Stimulated activated CD4-positive, alpha-beta T cell treated with anti-CD3 and anti-CD28 coated beads, Interleukin-2, amount 100 ng/mL, for 24 hours (primary cell): ENCODE results near the gene PPFIBP2.
"Not testable (repeated sequence)": the region's sequence is repeated elsewhere in the genome, so short reads cannot be mapped to it uniquely, and the experiment has no call there.

ENCODE experiments used
- DNase-seq, 2 donors: peaks; one replicate each; pipeline ENCODE4 v3.0.0-alpha.2; 2020

PPFIBP2 gene

GRCh38 chr11:7500251-7500650, 13.5 kb upstream of the PPFIBP2 start:
- no peak for DNase-seq

- no peak for DNase-seq
These were observed 12.5 kb upstream of the PPFIBP2 start for GRCh38 chr11:7501251-7501650.

GRCh38 chr11:7501894-7502293, 11.9 kb upstream of the PPFIBP2 start:
- no peak for DNase-seq

- DNase-seq, result no peak
These were observed 7.6 kb upstream of the PPFIBP2 start for GRCh38 chr11:7506243-7506642.

- DNase-seq, result no peak
These were observed 5.7 kb upstream of the PPFIBP2 start for GRCh38 chr11:7508087-7508486.

GRCh38 chr11:7509966-7510365, 3.8 kb upstream of the PPFIBP2 start:
- no peak for DNase-seq

- DNase-seq, result no peak
These were observed 2.4 kb upstream of the PPFIBP2 start for GRCh38 chr11:7511401-7511800.

GRCh38 chr11:7512525-7513233, 1.1 kb upstream of the PPFIBP2 start:
- DNase-seq, result peak in 1 of 2 donors; percentile 17

- peak in 1 of 2 donors; percentile 33 for DNase-seq
These were observed 346 bp downstream of the PPFIBP2 start for GRCh38 chr11:7514099-7514591.

- no peak for DNase-seq
These were observed 1.7 kb downstream of the PPFIBP2 start for GRCh38 chr11:7515447-7515886.

GRCh38 chr11:7516475-7516874, 2.7 kb downstream of the PPFIBP2 start:
- no peak for DNase-seq

- not testable (repeated sequence) for DNase-seq
These were observed 3.9 kb downstream of the PPFIBP2 start for GRCh38 chr11:7517743-7518142.

GRCh38 chr11:7518811-7519562, 5.2 kb downstream of the PPFIBP2 start:
- DNase-seq, result no peak

GRCh38 chr11:7520011-7520942, 6.5 kb downstream of the PPFIBP2 start:
- DNase-seq, result no peak

- DNase-seq, result no peak
These were observed 7.2 kb downstream of the PPFIBP2 start for GRCh38 chr11:7520981-7521487.

- no peak for DNase-seq
These were observed 8.3 kb downstream of the PPFIBP2 start for GRCh38 chr11:7522121-7522520.

GRCh38 chr11:7522546-7522945, 8.7 kb downstream of the PPFIBP2 start:
- DNase-seq, result no peak

- DNase-seq, result no peak
These were observed 9.8 kb downstream of the PPFIBP2 start for GRCh38 chr11:7523416-7524210.

- DNase-seq, result no peak
These were observed 10.8 kb downstream of the PPFIBP2 start for GRCh38 chr11:7524462-7525235.

GRCh38 chr11:7525424-7525823, 11.6 kb downstream of the PPFIBP2 start:
- DNase-seq, result no peak

- peak in 1 of 2 donors; percentile 23 for DNase-seq
These were observed 13.2 kb downstream of the PPFIBP2 start for GRCh38 chr11:7527029-7527428.
